Right lobe of liver (tissue), 6 donors: ENCODE measurements around the gene BUD13. TPM values are rescaled to one million over a fixed set of nuclear protein-coding genes. Genes with fewer than 3 reads are reported as not detected.
"Not testable (repeated sequence)": the region's sequence is repeated elsewhere in the genome, so short reads cannot be mapped to it uniquely, and the experiment has no call there.

Experiments
- ATAC-seq, 4 donors: fragments of 200-7000 bp; cut with Tn5 transposase; one replicate each; pipeline ENCODE4 v1.9.1; 2020; ENCODE audit warnings: mild to moderate bottlenecking in 4 of 4, moderate library complexity in 4 of 4
- DNase-seq, 3 donors: peaks; one replicate each; pipeline ENCODE4 v3.0.0-alpha.2; 2020
- H3K27ac ChIP-seq, 3 donors: fragments of 200-600 bp; one replicate each; pipeline ENCODE4 v1.8.0; 2022
- H3K27me3 ChIP-seq, 2 donors: fragments of 200-600 bp; one replicate each; pipeline ENCODE4 v1.8.0; 2022
- H3K36me3 ChIP-seq, 4 donors: fragments of 200-600 bp; sonication (generic) in 1 of 4; one replicate each; pipeline versions ENCODE4 v1.5.1 to v1.8.0; 2017 to 2022; ENCODE audit warnings: control low read depth in 1 of 4
- H3K4me1 ChIP-seq, 4 donors: fragments of 200-600 bp; sonication (generic) in 1 of 4; one replicate each; pipeline versions ENCODE4 v1.5.1 to v1.8.0; 2017 to 2022; ENCODE audit warnings: control low read depth in 1 of 4
- H3K4me3 ChIP-seq, 3 donors: fragments of 200-600 bp; one replicate each; pipeline ENCODE4 v1.8.0; 2022
- H3K9me3 ChIP-seq, 4 donors: fragments of 200-600 bp; sonication (generic) in 1 of 4; one replicate each; pipeline versions ENCODE4 v1.5.1 to v1.8.0; 2017 to 2022; ENCODE audit warnings: control low read depth in 1 of 4
- POLR2A ChIP-seq: fragments of 450-650 bp; IDR thresholded peaks from one replicate; pipeline ENCODE4 v1.6.1; 2017; ENCODE audit warnings: antibody characterized with exemption, mild to moderate bottlenecking
- WGBS: methylation state at CpG from one replicate; pipeline ENCODE4 v1.1.6; 2018; ENCODE audit warnings: low coverage, low lambda C conversion rate; ENCODE audit not compliant: insufficient coverage; ENCODE audit errors: missing lambda C conversion rate; 5-methylcytosine and 5-hydroxymethylcytosine counted together
- intact Hi-C, 2 donors: fragments of 100-400 bp; cut with DNase I; formaldehyde crosslinking; loops; one replicate each; pipeline versions ENCODE4 v1.11.2 to v1.14.1; 2022
- total RNA-seq, 6 experiments: library from RNA; depleted of rRNA in 2 of 6; stranded (reverse); fragments of >200 nt in 2 of 6; fragmentation: NEBNext Ultra II Directional in 3 of 6; extraction: Animal tissue kit (Norgen Biotek cat#: 25700) in 3 of 6; gene quantifications; one replicate each; pipeline versions ENCODE4 v1.1.0 to v1.2.4, GENCODE V29; 2016 to 2023
- TF ChIP-seq, protein P1 (sequence below), 4 donors: fragments of 200-600 bp in 3 of 4; fragments of 450-650 bp in 1 of 4; IDR thresholded peaks; one replicate each; pipeline versions ENCODE4 v1.5.1 to v1.8.0; 2016 to 2022; ENCODE audit warnings: antibody characterized with exemption in 4 of 4, mild to moderate bottlenecking in 2 of 4
- donor health status: DM: no; HTN: yes; CAD: no.
- donor health status: DM: no; HTN: no; CAD: no.
- donor health status: DM: no; HTN: no; CAD: no.
- donor health status: DM: no; HTN: yes; CAD: no.
- donor health status: DM: no; HTN: yes; CAD: no.

Gene BUD13
- total RNA-seq, 6 experiments from 2014 or later, result 3.6 to 6.3 (median 5.0) TPM

DNA sequence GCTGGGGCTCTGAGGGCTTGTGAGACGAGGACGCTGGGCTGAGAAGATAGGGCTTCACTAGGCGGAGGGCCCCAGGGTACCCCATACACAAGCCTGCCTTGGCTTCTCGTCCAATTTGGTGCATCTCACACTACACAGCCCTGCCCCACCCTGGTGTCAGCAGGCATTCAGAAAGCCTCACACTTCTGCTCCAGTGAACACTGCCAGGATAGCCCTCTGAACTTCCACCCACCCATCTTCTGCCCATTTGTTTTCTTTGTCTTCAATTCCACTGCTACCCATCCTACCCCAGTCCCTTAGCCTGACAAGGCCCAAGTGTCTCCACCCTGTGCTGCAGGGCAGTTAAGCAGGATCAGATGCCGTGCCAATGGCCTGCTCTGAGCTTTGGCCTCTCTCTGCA is 1.9 kb upstream of the BUD13 start:
- no peak overlapping the region for H3K4me3 ChIP-seq
- peaks cover 0 to 28% (median 0%) of the 10 kb centered on the region in 4 donors for H3K4me1 ChIP-seq
- intact Hi-C loops, result no loop called here
- H3K27me3 ChIP-seq, result no peaks in the 10 kb centered on the region
- WGBS, result 80% methylated on average over 4 of the region's 5 CpGs
- no peak overlapping the region for H3K27ac ChIP-seq
- no peak for DNase-seq
- TF ChIP-seq, protein P1, sequence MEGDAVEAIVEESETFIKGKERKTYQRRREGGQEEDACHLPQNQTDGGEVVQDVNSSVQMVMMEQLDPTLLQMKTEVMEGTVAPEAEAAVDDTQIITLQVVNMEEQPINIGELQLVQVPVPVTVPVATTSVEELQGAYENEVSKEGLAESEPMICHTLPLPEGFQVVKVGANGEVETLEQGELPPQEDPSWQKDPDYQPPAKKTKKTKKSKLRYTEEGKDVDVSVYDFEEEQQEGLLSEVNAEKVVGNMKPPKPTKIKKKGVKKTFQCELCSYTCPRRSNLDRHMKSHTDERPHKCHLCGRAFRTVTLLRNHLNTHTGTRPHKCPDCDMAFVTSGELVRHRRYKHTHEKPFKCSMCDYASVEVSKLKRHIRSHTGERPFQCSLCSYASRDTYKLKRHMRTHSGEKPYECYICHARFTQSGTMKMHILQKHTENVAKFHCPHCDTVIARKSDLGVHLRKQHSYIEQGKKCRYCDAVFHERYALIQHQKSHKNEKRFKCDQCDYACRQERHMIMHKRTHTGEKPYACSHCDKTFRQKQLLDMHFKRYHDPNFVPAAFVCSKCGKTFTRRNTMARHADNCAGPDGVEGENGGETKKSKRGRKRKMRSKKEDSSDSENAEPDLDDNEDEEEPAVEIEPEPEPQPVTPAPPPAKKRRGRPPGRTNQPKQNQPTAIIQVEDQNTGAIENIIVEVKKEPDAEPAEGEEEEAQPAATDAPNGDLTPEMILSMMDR (IDR thresholded peaks at IDR 0.05), result no peak
- TF ChIP-seq POLR2A, result no peak
- no peaks in the 10 kb centered on the region for H3K9me3 ChIP-seq
- H3K36me3 ChIP-seq, result peaks cover 4 to 27% (median 15%) of the 10 kb centered on the region in 4 donors
- peak in 1 of 4 donors; percentile 4 for ATAC-seq

DNA sequence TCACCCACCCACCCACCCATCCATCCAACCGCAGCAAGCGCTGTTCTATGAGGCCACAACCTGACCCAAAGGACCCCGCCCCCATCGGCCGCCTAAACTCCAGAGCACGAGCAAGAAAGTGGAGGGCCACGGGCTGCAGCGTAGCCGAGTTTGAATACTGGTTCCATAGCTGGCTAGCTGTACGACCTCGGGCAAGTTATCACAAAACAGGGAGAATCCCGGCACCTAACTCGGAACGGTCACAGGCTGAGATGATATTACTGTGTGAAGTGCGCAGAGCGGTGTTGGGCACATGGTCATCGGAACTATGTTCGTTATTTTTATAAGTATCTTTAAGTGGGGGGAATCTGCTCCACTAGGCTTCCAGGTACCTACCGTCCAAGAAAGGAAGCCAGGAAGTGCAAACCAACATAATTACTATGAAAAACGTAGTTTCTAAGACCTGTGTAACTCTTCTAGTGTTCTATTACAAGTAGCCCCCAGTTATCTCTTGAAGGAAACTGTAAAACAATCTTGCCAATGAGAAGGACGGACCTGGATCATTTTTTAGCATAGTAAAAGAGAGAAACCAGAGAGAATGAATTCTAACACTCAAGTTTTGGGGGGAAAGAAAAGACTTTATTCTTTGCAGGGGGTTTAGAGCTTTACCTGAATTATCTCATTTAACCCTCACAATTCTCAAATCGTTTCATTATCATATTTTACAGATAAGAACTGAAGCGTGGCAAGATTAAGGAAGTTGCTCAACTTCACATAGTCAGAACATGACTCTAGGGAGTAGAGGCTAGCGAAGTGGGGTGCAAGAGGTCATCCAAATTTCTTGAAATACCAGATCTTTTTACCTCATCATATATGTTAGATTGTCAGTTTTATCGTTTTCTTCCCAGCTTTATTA is 663 bp upstream of the BUD13 start:
- peak overlapping the region; percentile 84 to 92 (median 90) for H3K27ac ChIP-seq
- H3K36me3 ChIP-seq, result peaks cover 0 to 23% (median 12%) of the 10 kb centered on the region in 4 donors
- H3K4me3 ChIP-seq, result peak overlapping the region; percentile 73 to 89 (median 84)
- TF ChIP-seq, protein P1 (IDR thresholded peaks at IDR 0.05), result no peak
- no peak for TF ChIP-seq POLR2A
- DNase-seq (no peak), ATAC-seq (peak in 3 of 4 donors; percentile 59 to 71 (median 69))
- H3K27me3 ChIP-seq, result no peaks in the 10 kb centered on the region
- intact Hi-C loops, result no loop called here
- no peaks in the 10 kb centered on the region for H3K9me3 ChIP-seq
- 4% methylated on average over 23 of the region's 25 CpGs for WGBS
- H3K4me1 ChIP-seq, result peaks cover 0 to 28% (median 0%) of the 10 kb centered on the region in 4 donors

DNA sequence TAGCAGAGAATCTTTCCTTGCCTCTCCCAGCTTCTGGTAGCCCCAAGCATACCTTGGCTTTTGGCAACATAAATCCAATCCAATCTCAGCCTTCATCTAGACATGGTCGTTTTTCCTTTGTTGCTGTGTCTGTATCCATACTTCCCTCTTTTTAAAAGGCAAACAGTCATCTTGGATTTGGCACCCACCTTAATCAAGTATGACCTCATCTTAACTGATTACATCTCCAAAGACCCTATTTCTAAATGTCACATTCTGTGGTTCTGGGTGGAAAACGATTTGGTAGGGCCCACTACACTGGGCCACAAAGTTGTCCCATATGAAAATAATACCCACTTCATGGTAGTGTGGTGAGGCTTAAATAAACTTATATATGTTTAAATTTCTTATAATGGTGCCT is 852 bp downstream of the BUD13 start:
- H3K36me3 ChIP-seq, result peaks cover 0 to 15% (median 7%) of the 10 kb centered on the region in 4 donors
- peaks cover 0 to 20% (median 0%) of the 10 kb centered on the region in 4 donors for H3K4me1 ChIP-seq
- H3K4me3 ChIP-seq, result peak overlapping the region; percentile 73 to 89 (median 84)
- DNase-seq (no peak), ATAC-seq (no peak)
- no peak for TF ChIP-seq POLR2A
- TF ChIP-seq, protein P1 (IDR thresholded peaks at IDR 0.05), result no peak
- no peaks in the 10 kb centered on the region for H3K27me3 ChIP-seq
- 8% methylated on average over 2 of the region's 2 CpGs for WGBS
- H3K27ac ChIP-seq, result peak overlapping the region in 1 of 3 donors; percentile 90
- no peaks in the 10 kb centered on the region for H3K9me3 ChIP-seq
- intact Hi-C loops, result no loop called here

DNA sequence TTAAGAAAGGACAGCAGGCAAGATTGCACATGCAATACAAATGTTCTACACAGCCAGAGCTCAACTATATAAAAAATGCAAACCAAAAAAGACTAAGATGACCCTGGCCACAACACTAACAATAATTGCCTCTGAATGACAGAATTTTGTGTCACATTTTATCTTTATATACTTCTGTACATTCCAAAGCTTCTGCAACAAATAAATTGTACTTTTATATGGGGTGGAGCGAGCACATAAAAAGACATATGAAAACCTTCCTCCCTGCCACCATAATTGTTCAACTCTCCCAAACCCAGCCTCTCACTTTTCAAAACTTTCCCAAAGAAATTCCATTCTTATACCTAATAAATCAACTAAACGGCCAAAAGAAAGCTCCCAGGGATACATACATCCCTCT is 10.7 kb downstream of the BUD13 start:
- peaks cover 3 to 80% (median 27%) of the 10 kb centered on the region in 4 donors for H3K36me3 ChIP-seq
- TF ChIP-seq, protein P1 (IDR thresholded peaks at IDR 0.05), result no peak
- TF ChIP-seq POLR2A, result no peak
- H3K4me1 ChIP-seq, result no peaks in the 10 kb centered on the region
- no peaks in the 10 kb centered on the region for H3K27me3 ChIP-seq
- WGBS, result 92% methylated on average over 2 of the region's 2 CpGs
- H3K27ac ChIP-seq, result no peak overlapping the region
- H3K4me3 ChIP-seq, result no peak overlapping the region
- intact Hi-C loops, result no loop called here
- DNase-seq (no peak), ATAC-seq (no peak)
- H3K9me3 ChIP-seq, result no peaks in the 10 kb centered on the region

DNA sequence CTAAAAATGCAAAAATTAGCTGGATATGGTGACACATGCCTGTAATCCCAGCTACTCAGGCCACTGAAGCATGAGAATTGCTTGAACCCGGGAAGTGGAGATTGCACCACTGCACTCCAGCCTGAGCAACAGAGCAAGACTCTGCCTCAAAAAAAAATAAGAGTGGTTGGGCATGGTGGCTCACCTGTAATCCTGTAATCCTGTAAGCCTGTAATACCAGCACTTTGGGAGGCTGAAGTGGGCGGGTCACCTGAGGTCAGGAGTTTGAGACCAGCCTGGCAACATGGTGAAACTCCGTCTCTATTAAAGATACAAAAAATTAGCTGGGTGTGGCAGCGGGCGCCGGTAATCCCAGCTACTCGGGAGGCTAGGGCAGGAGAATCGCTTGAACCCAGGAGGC is 16.7 kb downstream of the BUD13 start:
- intact Hi-C loops, H3K4me3 ChIP-seq, H3K4me1 ChIP-seq, DNase-seq, H3K9me3 ChIP-seq, H3K27me3 ChIP-seq, H3K27ac ChIP-seq, ATAC-seq: not testable (repeated sequence)
- 90% methylated on average over 8 of the region's 8 CpGs for WGBS
- peaks cover 0 to 70% (median 28%) of the 10 kb centered on the region in 4 donors for H3K36me3 ChIP-seq
